ENCODE data around the gene PRKCH. TPM values are rescaled to one million over a fixed set of nuclear protein-coding genes. Genes with fewer than 3 reads are reported as not detected.

Gene PRKCH
- total and polyA plus RNA-seq, 9 of the 15 experiments (the other 6 are each of a cell fraction or from before 2014, with no cell fraction given), result 0.61 to 4.4 (median 4.0) TPM

- TF ChIP-seq HMBOX1 (IDR thresholded peaks at IDR 0.05) (no peak), RERE (CRISPR knock-in tag; IDR thresholded peaks at IDR 0.05; ENCODE audit: borderline replicate concordance) (no peak)
Observed at GRCh38 chr14:61535032-61535431, 213.7 kb downstream of the PRKCH start (continued).

- ChIA-PET CTCF (ENCODE audit: low intra/inter-chr PET ratio) (no interaction called here), POLR2A (interaction anchor here (0.5 to 0.6 kb wide), 3 partner anchors 16 to 1427 kb away, joined by 3 to 4 read pairs (median 3); no protein-coding TSS in a partner anchor)
- Histone ChIP-seq H3K4me2 (ENCODE audit: insufficient read depth, low read length) (no peak overlapping the region), H3K36me3 (ENCODE audit: control insufficient read depth, insufficient read depth, low read length) (no peaks in the 10 kb centered on the region), H3K4me1 (replicated peaks in 1 of 2; ENCODE audit: control insufficient read depth in 2 of 2, insufficient read depth in 2 of 2, low read length in 2 of 2) (peaks cover 0 to 11% of the 10 kb centered on the region in 2 experiments; a peak in 2 of 5 replicates), H3K9ac (ENCODE audit: insufficient read depth in 1 of 2, low read depth in 2 of 2, low read length in 2 of 2) (no peak overlapping the region), H3K9me3 (replicated peaks; ENCODE audit: control insufficient read depth, insufficient read depth, low read depth, low read length) (no peaks in the 10 kb centered on the region), H4K20me1 (replicated peaks; ENCODE audit: control insufficient read depth, insufficient read depth, low read length) (no peaks in the 10 kb centered on the region), H3K9me1 (ENCODE audit: control insufficient read depth, insufficient read depth, low read length) (no peaks in the 10 kb centered on the region), H3K27ac (ENCODE audit: extremely low read depth, low read depth, low read length) (no peak overlapping the region), H3K27me3 (ENCODE audit: control insufficient read depth in 2 of 2, insufficient read depth in 2 of 2, low read length in 2 of 2) (no peaks in the 10 kb centered on the region; a peak in 1 of 5 replicates), H3K79me2 (ENCODE audit: control insufficient read depth, insufficient read depth, low read length) (no peaks in the 10 kb centered on the region), H3K4me3 (no peak overlapping the region), H2AFZ (ENCODE audit: low read depth, low read length) (no peak overlapping the region)
- no peak for DNase-seq (ENCODE audit: extremely low read depth in 1 of 4, low spot score in 3 of 4)
- intact Hi-C loops (cut with micrococcal nuclease) (no loop called here), in situ Hi-C loops (cut with MboI) (no loop called here)
- TF ChIP-seq CEBPG (CRISPR knock-in tag; IDR thresholded peaks at IDR 0.05), result no peak
- peak; percentile 11 to 48; a peak in 1 of 4 replicates for TF ChIP-seq CEBPG (tag; conservative IDR thresholded peaks at IDR 0.05 in 1 of 2, IDR thresholded peaks at IDR 0.05 in 1 of 2)
- TF ChIP-seq CEBPB (tag; IDR thresholded peaks at IDR 0.05), result peak; percentile 36; the same call in 1 of the 2 replicates
- TF ChIP-seq UBTF (IDR thresholded peaks at IDR 0.05; ENCODE audit: borderline replicate concordance in 1 of 2, low read depth in 2 of 2, low read length in 2 of 2), result no peak
- TF ChIP-seq GTF2A2 (tag; IDR thresholded peaks at IDR 0.05), result no peak
- no peak for TF ChIP-seq PHB2 (IDR thresholded peaks at IDR 0.05; ENCODE audit: low read depth)
- peak; percentile 47 for TF ChIP-seq ATF3 (IDR thresholded peaks at IDR 0.05)
- TF ChIP-seq ATF3 (CRISPR knock-in tag; conservative IDR thresholded peaks at IDR 0.05), result no peak
- no peak for ATAC-seq
- 32% methylated on average over 4 of the region's 4 CpGs for WGBS (ENCODE audit: insufficient coverage, low coverage, missing lambda C conversion rate)
- no TSS peak for BruUV-seq (replicated peaks)
- no peak for FAIRE-seq
Observed at GRCh38 chr14:61535458-61535857, 214.1 kb downstream of the PRKCH start.
